Neuronal stem cell (in vitro differentiated cells): ENCODE results near the gene PATE3.

Experiments
- DNase-seq: peaks from one replicate; pipeline ENCODE4 v3.0.0-alpha.2; 2013; ENCODE audit warnings: low spot score
- H2AFZ ChIP-seq: one replicate; pipeline ENCODE4 v1.6.1; 2013; ENCODE audit warnings: mild to moderate bottlenecking, low read length, inconsistent platforms
- H2AK5ac ChIP-seq: 2 replicates; pipeline ENCODE4 v1.6.1; 2013; ENCODE audit warnings: low read depth, mild to moderate bottlenecking, inconsistent platforms, low read length, moderate library complexity, mixed read lengths
- H2BK120ac ChIP-seq: 2 replicates; pipeline ENCODE4 v1.6.1; 2013; ENCODE audit warnings: low read depth, mild to moderate bottlenecking, inconsistent platforms, low read length, moderate library complexity, mixed read lengths
- H2BK12ac ChIP-seq: one replicate; pipeline ENCODE4 v1.6.1; 2013; ENCODE audit warnings: low read length, inconsistent platforms
- H2BK15ac ChIP-seq: 2 replicates; pipeline ENCODE4 v1.6.1; 2013; ENCODE audit warnings: mild to moderate bottlenecking, low read length, inconsistent platforms, mixed read lengths
- H2BK5ac ChIP-seq: one replicate; pipeline ENCODE4 v1.6.1; 2013; ENCODE audit warnings: inconsistent platforms, mild to moderate bottlenecking, low read length, moderate library complexity
- H3K14ac ChIP-seq: one replicate; pipeline ENCODE4 v1.6.1; 2013; ENCODE audit warnings: low read length, inconsistent platforms
- H3K18ac ChIP-seq: 2 replicates; pipeline ENCODE4 v1.6.1; 2013; ENCODE audit warnings: low read length, inconsistent platforms
- H3K23ac ChIP-seq: 2 replicates; pipeline ENCODE4 v1.6.1; 2013; ENCODE audit warnings: low read depth, mild to moderate bottlenecking, mixed read lengths, low read length, inconsistent platforms; ENCODE audit not compliant: poor library complexity
- H3K27ac ChIP-seq: replicated peaks from 3 replicates; pipeline ENCODE4 v1.5.1; 2013; ENCODE audit warnings: low read length, inconsistent platforms
- H3K27me3 ChIP-seq, 3 experiments: 2 replicates each; pipeline ENCODE4 v1.6.1; 2013; ENCODE audit warnings: low read length in 3 of 3, mild to moderate bottlenecking in 2 of 3, inconsistent platforms in 1 of 3, low read depth in 1 of 3, mixed read lengths in 1 of 3, moderate library complexity in 1 of 3; ENCODE audit not compliant: control insufficient read depth in 3 of 3, insufficient read depth in 3 of 3
- H3K36me3 ChIP-seq, 2 donors: replicated peaks in 1 of 2; 2 replicates each; pipeline ENCODE4 v1.6.1; 2013; ENCODE audit warnings: low read length in 2 of 2; ENCODE audit not compliant: control insufficient read depth in 2 of 2, insufficient read depth in 2 of 2
- H3K4ac ChIP-seq: 2 replicates; pipeline ENCODE4 v1.6.1; 2013; ENCODE audit warnings: inconsistent platforms, mild to moderate bottlenecking, low read length, moderate library complexity
- H3K4me1 ChIP-seq, 2 donors: 1 replicate in 1 of 2; 2 replicates in 1 of 2; pipeline ENCODE4 v1.6.1; 2013; ENCODE audit warnings: low read length in 2 of 2, low read depth in 1 of 2; ENCODE audit not compliant: control insufficient read depth in 2 of 2, insufficient read depth in 1 of 2
- H3K4me2 ChIP-seq: one replicate; pipeline ENCODE4 v1.6.1; 2013; ENCODE audit warnings: mild to moderate bottlenecking, low read length, inconsistent platforms; ENCODE audit not compliant: insufficient read depth, poor library complexity, severe bottlenecking
- H3K4me3 ChIP-seq, 2 donors: 2 replicates each; pipeline ENCODE4 v1.5.1; 2013; ENCODE audit warnings: low read length in 2 of 2, mild to moderate bottlenecking in 2 of 2, inconsistent platforms in 1 of 2, moderate library complexity in 1 of 2
- H3K79me1 ChIP-seq: one replicate; pipeline ENCODE4 v1.6.1; 2013; ENCODE audit warnings: low read depth, mild to moderate bottlenecking, inconsistent platforms, low read length, moderate library complexity
- H3K9ac ChIP-seq: one replicate; pipeline ENCODE4 v1.6.1; 2013; ENCODE audit warnings: mild to moderate bottlenecking, low read depth, low read length, inconsistent platforms; ENCODE audit not compliant: poor library complexity
- H3K9me3 ChIP-seq, 2 donors: replicated peaks in 1 of 2; 2 replicates each; pipeline versions ENCODE3 to v1.6.1; 2013; ENCODE audit warnings: low read length in 2 of 2, mild to moderate bottlenecking in 2 of 2, inconsistent platforms in 1 of 2, low read depth in 1 of 2, mixed read lengths in 1 of 2, moderate library complexity in 1 of 2; ENCODE audit not compliant: control insufficient read depth in 2 of 2, insufficient read depth in 1 of 2
- H4K8ac ChIP-seq: one replicate; pipeline ENCODE4 v1.6.1; 2013; ENCODE audit warnings: low read depth, mild to moderate bottlenecking, inconsistent platforms, low read length, moderate library complexity
- H4K91ac ChIP-seq: one replicate; pipeline ENCODE4 v1.6.1; 2013; ENCODE audit warnings: low read length, low read depth, mild to moderate bottlenecking, inconsistent platforms; ENCODE audit not compliant: poor library complexity
- WGBS, 2 donors: extraction: QIAGEN DNeasy Blood & Tissue Kit; methylation state at CpG; one replicate each; pipeline ENCODE4 v1.1.7; 2013; ENCODE audit warnings: missing lambda C conversion rate in 2 of 2, mixed read lengths in 1 of 2; ENCODE audit not compliant: insufficient read length in 2 of 2, insufficient replicate concordance in 1 of 2; ENCODE audit errors: extremely low coverage in 2 of 2; 5-methylcytosine and 5-hydroxymethylcytosine counted together

Gene PATE3

GRCh38 chr11:125773516-125773915 lies 14.4 kb upstream of the PATE3 start:
- Histone ChIP-seq H2AK5ac (no peak overlapping the region), H2BK5ac (no peak overlapping the region), H3K23ac (no peak overlapping the region), H3K27ac (no peak overlapping the region), H2AFZ (no peak overlapping the region), H3K14ac (no peak overlapping the region), H3K18ac (no peak overlapping the region), H3K4me3 (no peak overlapping the region), H2BK15ac (no peak overlapping the region), H3K36me3 (no peaks in the 10 kb centered on the region), H4K91ac (no peak overlapping the region), H3K27me3 (peaks cover 0 to 22% (median 0%) of the 10 kb centered on the region in 3 experiments), H3K4me1 (no peaks in the 10 kb centered on the region), H2BK12ac (no peak overlapping the region), H3K9me3 (no peaks in the 10 kb centered on the region), H3K79me1 (no peaks in the 10 kb centered on the region), H4K8ac (no peak overlapping the region), H2BK120ac (no peak overlapping the region), H3K4me2 (no peak overlapping the region), H3K4ac (no peak overlapping the region), H3K9ac (no peak overlapping the region)
- DNase-seq = no peak
- WGBS, 2 donors = no CpG with 5 or more reads among the region's 3 CpGs

- H2BK5ac ChIP-seq = no peak overlapping the region
- H3K4ac ChIP-seq = no peak overlapping the region
- no peak overlapping the region for H3K4me2 ChIP-seq
- H2BK15ac ChIP-seq = no peak overlapping the region
- no peak overlapping the region for H3K14ac ChIP-seq
- H2AFZ ChIP-seq = no peak overlapping the region
- H3K4me1 ChIP-seq = no peaks in the 10 kb centered on the region
- no peaks in the 10 kb centered on the region for H3K9me3 ChIP-seq
- no peak overlapping the region for H3K27ac ChIP-seq
- H3K4me3 ChIP-seq = no peak overlapping the region
- H4K91ac ChIP-seq = no peak overlapping the region
- no peak overlapping the region for H2BK120ac ChIP-seq
- H4K8ac ChIP-seq = no peak overlapping the region
- H3K36me3 ChIP-seq = no peaks in the 10 kb centered on the region
- no peak overlapping the region for H3K9ac ChIP-seq
- no peak for DNase-seq
- no peak overlapping the region for H2BK12ac ChIP-seq
- no peak overlapping the region for H3K23ac ChIP-seq
- no peaks in the 10 kb centered on the region for H3K27me3 ChIP-seq
- H3K79me1 ChIP-seq = no peaks in the 10 kb centered on the region
- no peak overlapping the region for H2AK5ac ChIP-seq
- no peak overlapping the region for H3K18ac ChIP-seq
- WGBS, 2 donors = no CpG with 5 or more reads among the region's 5 CpGs
These were observed 10.6 kb upstream of the PATE3 start for GRCh38 chr11:125777309-125777708.

GRCh38 chr11:125778728-125779127 lies 9.2 kb upstream of the PATE3 start, which contains the start of gene PATE2:
TSS of gene PATE2 (minus strand) at chr11:125778828. CDS start at chr11:125778773, 55 bp downstream.
- H3K9ac ChIP-seq = no peak within 1 kb of the TSS
- DNase-seq = no peak
- H2BK15ac ChIP-seq = no peak within 1 kb of the TSS
- H2BK120ac ChIP-seq = no peak within 1 kb of the TSS
- no peaks in the 10 kb centered on the region for H3K79me1 ChIP-seq
- H3K4me1 ChIP-seq = no peaks in the 10 kb centered on the region
- no peak within 1 kb of the TSS for H3K23ac ChIP-seq
- no peak within 1 kb of the TSS for H4K8ac ChIP-seq
- H3K4me3 ChIP-seq = no peak within 1 kb of the TSS
- no peak within 1 kb of the TSS for H2AFZ ChIP-seq
- no peak within 1 kb of the TSS for H3K27ac ChIP-seq
- no peak within 1 kb of the TSS for H2AK5ac ChIP-seq
- H3K4me2 ChIP-seq = no peak within 1 kb of the TSS
- no peak within 1 kb of the TSS for H2BK12ac ChIP-seq
- no peaks in the 10 kb centered on the region for H3K9me3 ChIP-seq
- H2BK5ac ChIP-seq = no peak within 1 kb of the TSS
- H4K91ac ChIP-seq = no peak within 1 kb of the TSS
- H3K27me3 ChIP-seq = no peaks in the 10 kb centered on the region
- H3K36me3 ChIP-seq = no peaks in the 10 kb centered on the region
- H3K18ac ChIP-seq = no peak within 1 kb of the TSS
- H3K14ac ChIP-seq = no peak within 1 kb of the TSS
- H3K4ac ChIP-seq = no peak within 1 kb of the TSS

DNA sequence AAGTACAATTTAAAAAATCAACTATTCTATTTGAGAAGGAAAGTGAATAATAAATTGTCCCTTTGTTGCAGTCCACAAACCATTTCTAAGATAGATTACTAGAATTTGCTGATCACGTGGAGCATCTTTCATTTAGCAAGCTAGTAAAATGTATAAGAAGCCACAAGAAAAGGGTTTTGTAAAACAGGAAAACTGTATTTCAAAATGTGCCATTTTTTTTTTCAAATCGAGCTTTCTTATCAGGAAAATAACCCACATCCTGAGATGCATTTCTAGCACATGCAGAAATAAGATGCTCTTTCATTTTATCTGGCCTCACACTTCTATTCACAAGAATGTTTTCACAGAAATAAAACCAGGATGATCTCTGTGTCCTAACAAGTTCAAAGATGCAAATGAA lies 3.2 kb upstream of the PATE3 start:
- H3K4ac ChIP-seq = no peak overlapping the region
- H3K9ac ChIP-seq = no peak overlapping the region
- H3K4me1 ChIP-seq = no peaks in the 10 kb centered on the region
- no peak overlapping the region for H3K14ac ChIP-seq
- no peak overlapping the region for H2BK12ac ChIP-seq
- H2BK120ac ChIP-seq = no peak overlapping the region
- H3K4me2 ChIP-seq = no peak overlapping the region
- no peaks in the 10 kb centered on the region for H3K36me3 ChIP-seq
- H3K9me3 ChIP-seq = no peaks in the 10 kb centered on the region
- H3K27ac ChIP-seq = no peak overlapping the region
- no peak overlapping the region for H2AK5ac ChIP-seq
- no CpG with 5 or more reads among the region's 2 CpGs for WGBS, 2 donors
- no peak overlapping the region for H3K4me3 ChIP-seq
- H3K23ac ChIP-seq = no peak overlapping the region
- H2BK5ac ChIP-seq = no peak overlapping the region
- H3K27me3 ChIP-seq = peaks cover 0 to 5% (median 0%) of the 10 kb centered on the region in 3 experiments
- H3K18ac ChIP-seq = no peak overlapping the region
- H3K79me1 ChIP-seq = no peaks in the 10 kb centered on the region
- no peak overlapping the region for H2AFZ ChIP-seq
- no peak overlapping the region for H2BK15ac ChIP-seq
- no peak overlapping the region for H4K8ac ChIP-seq
- no peak for DNase-seq
- H4K91ac ChIP-seq = no peak overlapping the region
